Cardiac septum (tissue), 1 donor: ENCODE results near the gene NRCAM. TPM values are rescaled to one million over a fixed set of nuclear protein-coding genes. Genes with fewer than 3 reads are reported as not detected.

Source experiments
- DNase-seq: peaks from one replicate; pipeline ENCODE4 v3.0.0-alpha.2; 2020; ENCODE audit warnings: low spot score
- intact Hi-C: fragments of 100-400 bp; cut with DNase I; formaldehyde crosslinking; loops from one replicate; pipeline ENCODE4 v1.14.0; 2022
- total RNA-seq: library from RNA; stranded (reverse); fragmentation: NEBNext Ultra II Directional; extraction: Animal tissue kit (Norgen Biotek cat#: 25700); gene quantifications from one replicate; pipeline ENCODE4 v1.2.1, GENCODE V29; 2021
- donor health status: DM: no; HTN: no; CAD: no.

Gene NRCAM
- total RNA-seq, 1 donor from 2014 or later, result 0.57 TPM

GRCh38 chr7:108152198-108152597, 304.0 kb downstream of the NRCAM start:
- no peak for DNase-seq
- intact Hi-C loops, result no loop called here

- DNase-seq, result no peak
- intact Hi-C loops, result loop anchor here (5.0 to 10.0 kb wide), 4 partner anchors 145 to 405 kb away; partner anchors contain the start of genes CBLL1 and LAMB1
Observed at GRCh38 chr7:108149908-108150307, 306.3 kb downstream of the NRCAM start.

- intact Hi-C loops, result loop anchor here (5.0 to 10.0 kb wide), 4 partner anchors 144 to 404 kb away; partner anchors contain the start of genes CBLL1 and LAMB1
- no peak for DNase-seq
Observed at GRCh38 chr7:108149119-108149518, 307.1 kb downstream of the NRCAM start.

GRCh38 chr7:108147031-108147563, 309.1 kb downstream of the NRCAM start:
- intact Hi-C loops, result loop anchor here (5.0 to 10.0 kb wide), 4 partner anchors 142 to 402 kb away; partner anchors contain the start of genes CBLL1 and LAMB1
- no peak for DNase-seq

GRCh38 chr7:108146070-108146842, 310.0 kb downstream of the NRCAM start:
- no peak for DNase-seq
- intact Hi-C loops, result loop anchor here (5.0 to 10.0 kb wide), 4 partner anchors 141 to 401 kb away; partner anchors contain the start of genes CBLL1 and LAMB1

- intact Hi-C loops, result loop anchor here (5.0 to 10.0 kb wide), 4 partner anchors 141 to 401 kb away; partner anchors contain the start of genes CBLL1 and LAMB1
- DNase-seq, result no peak
Observed at GRCh38 chr7:108145401-108145800, 310.8 kb downstream of the NRCAM start.

- no peak for DNase-seq
- intact Hi-C loops, result loop anchor here (5.0 to 10.0 kb wide), 5 partner anchors 38 to 400 kb away; partner anchors contain the start of genes CBLL1 and LAMB1
Observed at GRCh38 chr7:108144931-108145330, 311.3 kb downstream of the NRCAM start.

GRCh38 chr7:108143658-108144420, 312.4 kb downstream of the NRCAM start:
- DNase-seq, result no peak
- intact Hi-C loops, result loop anchor here (5.0 to 10.0 kb wide), 4 partner anchors 37 to 399 kb away; partner anchors contain the start of genes CBLL1 and LAMB1

- intact Hi-C loops, result loop anchor here (5.0 to 10.0 kb wide), 4 partner anchors 35 to 398 kb away; partner anchors contain the start of genes CBLL1 and LAMB1
- DNase-seq, result no peak
Observed at GRCh38 chr7:108142675-108143259, 313.5 kb downstream of the NRCAM start.

- DNase-seq, result no peak
- intact Hi-C loops, result loop anchor here (5.0 to 10.0 kb wide), 4 partner anchors 35 to 397 kb away; partner anchors contain the start of genes CBLL1 and LAMB1
Observed at GRCh38 chr7:108142180-108142579, 314.1 kb downstream of the NRCAM start.

GRCh38 chr7:108140671-108141070, 315.6 kb downstream of the NRCAM start:
- intact Hi-C loops, result loop anchor here (5.0 to 10.0 kb wide), 4 partner anchors 33 to 396 kb away; partner anchors contain the start of genes CBLL1 and LAMB1
- DNase-seq, result no peak

GRCh38 chr7:108138911-108139310, 317.3 kb downstream of the NRCAM start:
- intact Hi-C loops, result no loop called here
- DNase-seq, result no peak

- DNase-seq, result no peak
- intact Hi-C loops, result no loop called here
Observed at GRCh38 chr7:108137993-108138392, 318.2 kb downstream of the NRCAM start.

- intact Hi-C loops, result no loop called here
- no peak for DNase-seq
Observed at GRCh38 chr7:108137040-108137439, 319.2 kb downstream of the NRCAM start.

GRCh38 chr7:108136191-108136688, 320.0 kb downstream of the NRCAM start:
- DNase-seq, result no peak
- intact Hi-C loops, result no loop called here

GRCh38 chr7:108135446-108136190, 320.6 kb downstream of the NRCAM start:
- intact Hi-C loops, result no loop called here
- DNase-seq, result no peak

- no peak for DNase-seq
- intact Hi-C loops, result no loop called here
Observed at GRCh38 chr7:108134486-108134885, 321.8 kb downstream of the NRCAM start.

- intact Hi-C loops, result no loop called here
- DNase-seq, result no peak
Observed at GRCh38 chr7:108132551-108133265, 323.5 kb downstream of the NRCAM start.
